Neural cell (in vitro differentiated cells): Measurements from ENCODE around the gene SLC25A48.

ENCODE experiments used
- EZH2 ChIP-seq: fragments of 200-600, 300-800 bp; shearing (Covaris generic), sonication (generic); IDR thresholded peaks from 2 replicates; pipeline ENCODE4 v1.6.1; 2014; ENCODE audit warnings: antibody characterized with exemption, low read length, borderline replicate concordance, mild to moderate bottlenecking; ENCODE audit not compliant: insufficient read depth, poor library complexity, severe bottlenecking
- POLR2AphosphoS5 ChIP-seq: IDR thresholded peaks from 2 replicates; pipeline ENCODE4 v1.6.1; 2012
- SMC3 ChIP-seq: fragments of 450-650 bp; conservative IDR thresholded peaks from 2 replicates; pipeline ENCODE4 v1.6.1; 2014; ENCODE audit warnings: antibody characterized with exemption, mild to moderate bottlenecking, moderate library complexity; ENCODE audit not compliant: poor library complexity
- TF ChIP-seq, protein P1 (sequence below): fragments of 450-650 bp; IDR thresholded peaks from 2 replicates; pipeline ENCODE4 v1.5.1; 2014; ENCODE audit warnings: antibody characterized with exemption, mild to moderate bottlenecking, moderate library complexity; ENCODE audit not compliant: poor library complexity, severe bottlenecking
- TF ChIP-seq, protein P2 (sequence below): IDR thresholded peaks from 2 replicates; pipeline ENCODE4 v1.6.1; 2012; ENCODE audit warnings: borderline replicate concordance

DNA sequence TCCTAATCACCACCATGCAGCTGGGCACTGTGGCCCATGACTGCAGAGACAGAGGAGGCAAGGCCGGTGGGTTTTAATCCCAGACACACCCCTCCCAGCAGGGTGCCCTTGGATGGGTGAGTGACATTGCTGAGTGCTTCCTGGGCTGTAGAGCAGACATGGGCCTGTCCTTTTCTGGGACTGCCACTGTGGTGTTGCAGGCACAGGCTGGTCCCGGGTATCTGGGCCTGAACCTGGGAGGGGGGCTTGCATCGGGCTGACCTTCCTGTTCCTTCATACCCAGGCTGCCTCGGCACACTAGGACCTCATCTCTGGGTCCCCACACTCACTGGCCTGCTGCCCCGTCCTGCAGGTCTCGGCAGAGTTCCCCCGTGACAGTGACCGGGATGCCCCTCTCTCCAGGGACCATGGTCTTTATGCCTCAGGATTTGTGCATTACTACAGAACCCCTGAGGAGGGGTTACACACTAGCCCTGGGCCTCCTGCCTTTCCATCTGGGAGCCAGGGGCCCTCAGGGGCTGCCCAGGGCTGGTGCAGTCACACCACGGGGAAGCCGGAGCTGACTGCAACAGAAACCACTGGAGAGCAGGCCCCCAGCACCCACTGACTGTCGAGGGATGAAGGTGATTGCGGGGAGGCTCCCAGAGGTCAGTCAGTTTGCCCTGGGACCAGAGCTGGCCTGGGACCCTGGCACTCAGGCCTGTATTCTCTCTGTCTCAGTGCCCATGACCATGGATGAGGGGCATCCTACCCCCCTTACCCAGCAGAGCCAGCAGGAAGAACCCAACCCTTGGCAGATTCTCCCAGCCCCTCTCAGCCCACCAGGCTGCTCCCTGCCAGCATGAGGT is 8.9 kb upstream of the SLC25A48 start:
- TF ChIP-seq EZH2 (no peak), POLR2AphosphoS5 (no peak), SMC3 (no peak)
- TF ChIP-seq, protein P1, sequence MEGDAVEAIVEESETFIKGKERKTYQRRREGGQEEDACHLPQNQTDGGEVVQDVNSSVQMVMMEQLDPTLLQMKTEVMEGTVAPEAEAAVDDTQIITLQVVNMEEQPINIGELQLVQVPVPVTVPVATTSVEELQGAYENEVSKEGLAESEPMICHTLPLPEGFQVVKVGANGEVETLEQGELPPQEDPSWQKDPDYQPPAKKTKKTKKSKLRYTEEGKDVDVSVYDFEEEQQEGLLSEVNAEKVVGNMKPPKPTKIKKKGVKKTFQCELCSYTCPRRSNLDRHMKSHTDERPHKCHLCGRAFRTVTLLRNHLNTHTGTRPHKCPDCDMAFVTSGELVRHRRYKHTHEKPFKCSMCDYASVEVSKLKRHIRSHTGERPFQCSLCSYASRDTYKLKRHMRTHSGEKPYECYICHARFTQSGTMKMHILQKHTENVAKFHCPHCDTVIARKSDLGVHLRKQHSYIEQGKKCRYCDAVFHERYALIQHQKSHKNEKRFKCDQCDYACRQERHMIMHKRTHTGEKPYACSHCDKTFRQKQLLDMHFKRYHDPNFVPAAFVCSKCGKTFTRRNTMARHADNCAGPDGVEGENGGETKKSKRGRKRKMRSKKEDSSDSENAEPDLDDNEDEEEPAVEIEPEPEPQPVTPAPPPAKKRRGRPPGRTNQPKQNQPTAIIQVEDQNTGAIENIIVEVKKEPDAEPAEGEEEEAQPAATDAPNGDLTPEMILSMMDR = no peak
- TF ChIP-seq, protein P2, sequence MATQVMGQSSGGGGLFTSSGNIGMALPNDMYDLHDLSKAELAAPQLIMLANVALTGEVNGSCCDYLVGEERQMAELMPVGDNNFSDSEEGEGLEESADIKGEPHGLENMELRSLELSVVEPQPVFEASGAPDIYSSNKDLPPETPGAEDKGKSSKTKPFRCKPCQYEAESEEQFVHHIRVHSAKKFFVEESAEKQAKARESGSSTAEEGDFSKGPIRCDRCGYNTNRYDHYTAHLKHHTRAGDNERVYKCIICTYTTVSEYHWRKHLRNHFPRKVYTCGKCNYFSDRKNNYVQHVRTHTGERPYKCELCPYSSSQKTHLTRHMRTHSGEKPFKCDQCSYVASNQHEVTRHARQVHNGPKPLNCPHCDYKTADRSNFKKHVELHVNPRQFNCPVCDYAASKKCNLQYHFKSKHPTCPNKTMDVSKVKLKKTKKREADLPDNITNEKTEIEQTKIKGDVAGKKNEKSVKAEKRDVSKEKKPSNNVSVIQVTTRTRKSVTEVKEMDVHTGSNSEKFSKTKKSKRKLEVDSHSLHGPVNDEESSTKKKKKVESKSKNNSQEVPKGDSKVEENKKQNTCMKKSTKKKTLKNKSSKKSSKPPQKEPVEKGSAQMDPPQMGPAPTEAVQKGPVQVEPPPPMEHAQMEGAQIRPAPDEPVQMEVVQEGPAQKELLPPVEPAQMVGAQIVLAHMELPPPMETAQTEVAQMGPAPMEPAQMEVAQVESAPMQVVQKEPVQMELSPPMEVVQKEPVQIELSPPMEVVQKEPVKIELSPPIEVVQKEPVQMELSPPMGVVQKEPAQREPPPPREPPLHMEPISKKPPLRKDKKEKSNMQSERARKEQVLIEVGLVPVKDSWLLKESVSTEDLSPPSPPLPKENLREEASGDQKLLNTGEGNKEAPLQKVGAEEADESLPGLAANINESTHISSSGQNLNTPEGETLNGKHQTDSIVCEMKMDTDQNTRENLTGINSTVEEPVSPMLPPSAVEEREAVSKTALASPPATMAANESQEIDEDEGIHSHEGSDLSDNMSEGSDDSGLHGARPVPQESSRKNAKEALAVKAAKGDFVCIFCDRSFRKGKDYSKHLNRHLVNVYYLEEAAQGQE = no peak
